Adrenal gland (tissue), 5 donors: ENCODE data around the gene SPTLC1.

Source experiments
- POLR2A ChIP-seq, 2 donors: fragments of 450-650 bp; IDR thresholded peaks; one replicate each; pipeline ENCODE4 v1.6.1; 2017; ENCODE audit warnings: antibody characterized with exemption in 2 of 2, mild to moderate bottlenecking in 2 of 2, moderate library complexity in 1 of 2
- TF ChIP-seq, protein P1 (sequence below), 6 experiments: fragments of 450-650 bp in 4 of 6; fragments of 200-600 bp in 2 of 6; sonication (generic) in 1 of 6; IDR thresholded peaks; 1 replicate in 5 of 6; 2 replicates in 1 of 6; pipeline versions ENCODE4 v1.5.1 to v1.8.0; 2016 to 2021; ENCODE audit warnings: antibody characterized with exemption in 6 of 6, mild to moderate bottlenecking in 2 of 6, moderate library complexity in 1 of 6
- donor health status: DM: no; HTN: no; CAD: no.

- TF ChIP-seq, protein P1, sequence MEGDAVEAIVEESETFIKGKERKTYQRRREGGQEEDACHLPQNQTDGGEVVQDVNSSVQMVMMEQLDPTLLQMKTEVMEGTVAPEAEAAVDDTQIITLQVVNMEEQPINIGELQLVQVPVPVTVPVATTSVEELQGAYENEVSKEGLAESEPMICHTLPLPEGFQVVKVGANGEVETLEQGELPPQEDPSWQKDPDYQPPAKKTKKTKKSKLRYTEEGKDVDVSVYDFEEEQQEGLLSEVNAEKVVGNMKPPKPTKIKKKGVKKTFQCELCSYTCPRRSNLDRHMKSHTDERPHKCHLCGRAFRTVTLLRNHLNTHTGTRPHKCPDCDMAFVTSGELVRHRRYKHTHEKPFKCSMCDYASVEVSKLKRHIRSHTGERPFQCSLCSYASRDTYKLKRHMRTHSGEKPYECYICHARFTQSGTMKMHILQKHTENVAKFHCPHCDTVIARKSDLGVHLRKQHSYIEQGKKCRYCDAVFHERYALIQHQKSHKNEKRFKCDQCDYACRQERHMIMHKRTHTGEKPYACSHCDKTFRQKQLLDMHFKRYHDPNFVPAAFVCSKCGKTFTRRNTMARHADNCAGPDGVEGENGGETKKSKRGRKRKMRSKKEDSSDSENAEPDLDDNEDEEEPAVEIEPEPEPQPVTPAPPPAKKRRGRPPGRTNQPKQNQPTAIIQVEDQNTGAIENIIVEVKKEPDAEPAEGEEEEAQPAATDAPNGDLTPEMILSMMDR (IDR thresholded peaks at IDR 0.05): no peak
- TF ChIP-seq POLR2A (IDR thresholded peaks at IDR 0.05): no peak
These were observed 80.1 kb downstream of the SPTLC1 start for GRCh38 chr9:92035146-92035545.
